H1 (cell line): ENCODE results near the gene COA5. TPM values are rescaled to one million over a fixed set of nuclear protein-coding genes. Genes with fewer than 3 reads are reported as not detected.

Experiments
- BACH1 ChIP-seq: IDR thresholded peaks from 2 replicates; pipeline ENCODE4 v1.6.1; 2012; ENCODE audit warnings: low read length, improper control_type of control experiment
- CBX8 ChIP-seq: fragments of 300-800, 300-1000 bp; sonication (generic); IDR thresholded peaks from 2 replicates; pipeline ENCODE4 v1.7.1; 2016; ENCODE audit warnings: low read depth, low read length, borderline replicate concordance
- CHD1 ChIP-seq: IDR thresholded peaks from 2 replicates; pipeline ENCODE4 v1.6.1; 2012; ENCODE audit warnings: low read depth, low read length, improper control_type of control experiment
- CREB1 ChIP-seq: IDR thresholded peaks from 2 replicates; pipeline ENCODE4 v1.6.1; 2012; ENCODE audit warnings: inconsistent platforms
- EP300 ChIP-seq, 2 experiments: IDR thresholded peaks; 1 replicate in 1 of 2; 2 replicates in 1 of 2; pipeline ENCODE4 v1.6.1; 2011 to 2012; ENCODE audit warnings: low read depth in 2 of 2, low read length in 2 of 2, mild to moderate bottlenecking in 2 of 2, borderline replicate concordance in 1 of 2, inconsistent platforms in 1 of 2, moderate library complexity in 1 of 2
- HDAC2 ChIP-seq, 2 experiments: fragments of 300-600 bp in 1 of 2; sonication (generic) in 1 of 2; IDR thresholded peaks; 2 replicates each; pipeline ENCODE4 v1.6.1; 2011 to 2012; ENCODE audit warnings: low read depth in 2 of 2, low read length in 2 of 2, mild to moderate bottlenecking in 2 of 2, moderate library complexity in 2 of 2, borderline replicate concordance in 1 of 2, inconsistent platforms in 1 of 2
- JUND ChIP-seq: IDR thresholded peaks from 2 replicates; pipeline ENCODE4 v1.6.1; 2011; ENCODE audit warnings: mild to moderate bottlenecking, improper control_type of control experiment, low read length
- KDM1A ChIP-seq: fragments of 200-600, 300-600 bp; sonication (generic); IDR thresholded peaks from 2 replicates; pipeline ENCODE4 v1.7.1; 2016; ENCODE audit warnings: mild to moderate bottlenecking, low read length, borderline replicate concordance
- MAFK ChIP-seq: IDR thresholded peaks from 2 replicates; pipeline ENCODE4 v1.6.1; 2012; ENCODE audit warnings: low read depth, mild to moderate bottlenecking, improper control_type of control experiment, low read length
- POLR2A ChIP-seq, 2 experiments: IDR thresholded peaks; 1 replicate in 1 of 2; 2 replicates in 1 of 2; pipeline ENCODE4 v1.6.1; 2011; ENCODE audit warnings: low read depth in 2 of 2, low read length in 2 of 2, mild to moderate bottlenecking in 2 of 2; ENCODE audit errors: control extremely low read depth in 1 of 2
- RBBP5 ChIP-seq: IDR thresholded peaks from 2 replicates; pipeline ENCODE4 v1.7.1; 2012; ENCODE audit warnings: low read depth, mild to moderate bottlenecking, inconsistent platforms, low read length, moderate library complexity, borderline replicate concordance
- RNF2 ChIP-seq: fragments of 200-900, 300-1000 bp; sonication (generic); IDR thresholded peaks from 2 replicates; pipeline ENCODE4 v1.7.1; 2016; ENCODE audit warnings: borderline replicate concordance, low read depth, mild to moderate bottlenecking, antibody characterized with exemption, low read length; ENCODE audit not compliant: poor library complexity, severe bottlenecking; ENCODE audit errors: missing control alignments
- RXRA ChIP-seq: IDR thresholded peaks from 2 replicates; pipeline ENCODE4 v1.6.1; 2011; ENCODE audit warnings: low read depth, mild to moderate bottlenecking, low read length, moderate library complexity; ENCODE audit not compliant: insufficient read depth
- SIN3A ChIP-seq, 2 experiments: IDR thresholded peaks in 1 of 2; conservative IDR thresholded peaks in 1 of 2; 2 replicates each; pipeline ENCODE4 v1.6.1; 2011 to 2012; ENCODE audit warnings: low read length in 2 of 2, improper control_type of control experiment in 1 of 2, low read depth in 1 of 2, mild to moderate bottlenecking in 1 of 2
- SP2 ChIP-seq: IDR thresholded peaks from 2 replicates; pipeline ENCODE4 v1.6.1; 2012; ENCODE audit warnings: mild to moderate bottlenecking, low read length, inconsistent platforms
- SRF ChIP-seq: IDR thresholded peaks from 2 replicates; pipeline ENCODE4 v1.6.1; 2011; ENCODE audit warnings: mild to moderate bottlenecking, low read depth, low read length, moderate library complexity
- TCF12 ChIP-seq: IDR thresholded peaks from 2 replicates; pipeline ENCODE4 v1.6.1; 2011; ENCODE audit warnings: low read depth, mild to moderate bottlenecking, low read length
- polyA plus RNA-seq, 7 experiments: library from polyadenylated mRNA; depleted of rRNA in 3 of 7; stranded (reverse) in 5 of 7; unstranded in 2 of 7; fragments of >200 nt in 5 of 7; fragments of 200-250 nt in 2 of 7; gene quantifications; 1 replicate in 5 of 7; 2 replicates in 1 of 7; 4 replicates in 1 of 7; pipeline versions ENCODE4 v1.2.1 to v1.2.3, GENCODE V29; 2011 to 2013; ENCODE audit warnings: missing spikeins in 2 of 7, mixed read lengths in 2 of 7
- total RNA-seq: library from RNA; stranded (reverse); fragmentation: NEBNext Ultra II Directional; extraction: Animal tissue kit (Norgen Biotek cat#: 25700); gene quantifications from 2 replicates; pipeline ENCODE4 v1.2.1, GENCODE V29; 2021
- TF ChIP-seq, protein P1 (sequence below): IDR thresholded peaks from 2 replicates; pipeline ENCODE4 v1.6.1; 2011; ENCODE audit warnings: low read depth, mild to moderate bottlenecking, low read length; ENCODE audit not compliant: insufficient read depth
- TF ChIP-seq, protein P2 (sequence below): IDR thresholded peaks from 2 replicates; pipeline ENCODE4 v1.6.1; 2012; ENCODE audit warnings: low read length, inconsistent platforms
- TF ChIP-seq, protein P3 (sequence below): IDR thresholded peaks from 2 replicates; pipeline ENCODE4 v1.6.1; 2012; ENCODE audit warnings: inconsistent platforms

The COA5 gene
- total and polyA plus RNA-seq, 2 of the 8 experiments (the other 6 are each of a cell fraction or from before 2014, with no cell fraction given) = 20.3 to 24.7 TPM

DNA sequence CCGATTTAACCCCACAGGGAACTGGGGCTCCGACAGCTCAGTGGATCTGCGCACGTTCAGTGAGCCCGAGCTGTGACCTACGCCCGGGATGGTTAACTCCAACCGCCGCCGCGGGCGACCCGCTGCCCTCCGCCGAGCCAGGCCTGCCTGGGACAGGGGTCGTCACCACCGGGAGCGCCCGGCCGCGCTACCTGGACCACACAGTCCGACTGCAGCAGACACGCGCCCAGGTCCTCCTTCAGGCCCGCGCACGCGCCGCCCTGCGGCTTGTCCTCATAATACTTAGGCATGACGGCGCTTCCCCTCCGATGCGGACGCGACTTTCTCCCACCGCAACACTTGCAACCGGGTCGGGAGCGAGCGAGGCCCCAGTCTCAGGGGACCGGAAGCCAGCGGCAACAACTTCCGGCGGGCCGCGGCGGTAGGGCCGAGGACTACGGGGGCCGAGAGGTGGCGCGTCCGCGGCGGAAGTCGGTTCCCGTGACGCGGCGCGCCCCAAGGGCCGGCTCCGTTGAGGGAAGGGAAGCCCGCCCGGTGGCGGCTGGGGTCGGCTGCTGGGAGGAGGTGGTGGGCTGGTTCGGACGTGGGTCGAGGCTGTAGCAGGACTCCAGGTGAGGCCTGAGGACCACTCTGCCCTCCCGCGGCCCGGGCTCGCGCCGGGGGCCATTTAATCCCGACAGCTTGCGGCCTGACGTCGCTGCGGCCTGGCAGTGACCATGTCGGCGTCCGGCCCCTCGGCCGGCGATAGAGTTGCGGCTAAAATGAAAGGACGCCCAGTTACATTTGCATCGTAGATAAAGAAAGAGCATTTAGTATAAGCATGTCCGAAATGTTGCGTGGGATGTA is at the start of gene COA5, which contains the start of gene UNC50 (continued):
- TF ChIP-seq MAFK = no peak
- TF ChIP-seq BACH1 = no peak; the same call in 1 of the 2 replicates
- TF ChIP-seq EP300 (IDR thresholded peaks at IDR 0.05; ENCODE audit: borderline replicate concordance in 1 of 2, low read depth in 2 of 2, low read length in 2 of 2) = no peak
- no peak for TF ChIP-seq RXRA
- TF ChIP-seq, protein P1, sequence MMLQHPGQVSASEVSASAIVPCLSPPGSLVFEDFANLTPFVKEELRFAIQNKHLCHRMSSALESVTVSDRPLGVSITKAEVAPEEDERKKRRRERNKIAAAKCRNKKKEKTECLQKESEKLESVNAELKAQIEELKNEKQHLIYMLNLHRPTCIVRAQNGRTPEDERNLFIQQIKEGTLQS = no peak
- no peak for TF ChIP-seq RNF2
- TF ChIP-seq CREB1 = peak; percentile 87
- TF ChIP-seq POLR2A (IDR thresholded peaks at IDR 0.05; ENCODE audit: control extremely low read depth in 1 of 2, low read depth in 2 of 2, low read length in 2 of 2) = peak; percentile 65 to 91
- TF ChIP-seq SP2 = no peak
- TF ChIP-seq, protein P2, sequence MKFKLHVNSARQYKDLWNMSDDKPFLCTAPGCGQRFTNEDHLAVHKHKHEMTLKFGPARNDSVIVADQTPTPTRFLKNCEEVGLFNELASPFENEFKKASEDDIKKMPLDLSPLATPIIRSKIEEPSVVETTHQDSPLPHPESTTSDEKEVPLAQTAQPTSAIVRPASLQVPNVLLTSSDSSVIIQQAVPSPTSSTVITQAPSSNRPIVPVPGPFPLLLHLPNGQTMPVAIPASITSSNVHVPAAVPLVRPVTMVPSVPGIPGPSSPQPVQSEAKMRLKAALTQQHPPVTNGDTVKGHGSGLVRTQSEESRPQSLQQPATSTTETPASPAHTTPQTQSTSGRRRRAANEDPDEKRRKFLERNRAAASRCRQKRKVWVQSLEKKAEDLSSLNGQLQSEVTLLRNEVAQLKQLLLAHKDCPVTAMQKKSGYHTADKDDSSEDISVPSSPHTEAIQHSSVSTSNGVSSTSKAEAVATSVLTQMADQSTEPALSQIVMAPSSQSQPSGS = no peak
- no peak for TF ChIP-seq KDM1A
- TF ChIP-seq JUND = no peak
- TF ChIP-seq, protein P3, sequence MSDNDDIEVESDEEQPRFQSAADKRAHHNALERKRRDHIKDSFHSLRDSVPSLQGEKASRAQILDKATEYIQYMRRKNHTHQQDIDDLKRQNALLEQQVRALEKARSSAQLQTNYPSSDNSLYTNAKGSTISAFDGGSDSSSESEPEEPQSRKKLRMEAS = peak; percentile 68
- TF ChIP-seq RBBP5 = peak; percentile 97
- TF ChIP-seq HDAC2 (IDR thresholded peaks at IDR 0.05; ENCODE audit: borderline replicate concordance in 1 of 2, low read depth in 2 of 2, low read length in 2 of 2) = peak in 1 of 2 experiments; percentile 81; a peak in 2 of 4 replicates
- TF ChIP-seq CBX8 = no peak
- no peak for TF ChIP-seq SRF
- no peak; a peak in 1 of 4 replicates for TF ChIP-seq SIN3A (conservative IDR thresholded peaks at IDR 0.05 in 1 of 2, IDR thresholded peaks at IDR 0.05 in 1 of 2; ENCODE audit: low read depth in 1 of 2, low read length in 2 of 2)
- TF ChIP-seq TCF12 = no peak
- TF ChIP-seq CHD1 = no peak; the same call in 1 of the 2 replicates
